Lower leg skin (tissue), 3 donors: ENCODE data around the gene TSC2.

Experiments used
- POLR2A ChIP-seq, 2 donors: fragments of 450-650 bp; IDR thresholded peaks; one replicate each; pipeline ENCODE4 v1.6.1; 2016 to 2017; ENCODE audit warnings: antibody characterized with exemption in 2 of 2, mild to moderate bottlenecking in 1 of 2, moderate library complexity in 1 of 2
- TF ChIP-seq, protein P1 (sequence below), 3 donors: fragments of 450-650 bp; IDR thresholded peaks; one replicate each; pipeline ENCODE4 v1.5.1; 2016; ENCODE audit warnings: antibody characterized with exemption in 3 of 3, mild to moderate bottlenecking in 3 of 3, moderate library complexity in 2 of 3

- TF ChIP-seq, protein P1, sequence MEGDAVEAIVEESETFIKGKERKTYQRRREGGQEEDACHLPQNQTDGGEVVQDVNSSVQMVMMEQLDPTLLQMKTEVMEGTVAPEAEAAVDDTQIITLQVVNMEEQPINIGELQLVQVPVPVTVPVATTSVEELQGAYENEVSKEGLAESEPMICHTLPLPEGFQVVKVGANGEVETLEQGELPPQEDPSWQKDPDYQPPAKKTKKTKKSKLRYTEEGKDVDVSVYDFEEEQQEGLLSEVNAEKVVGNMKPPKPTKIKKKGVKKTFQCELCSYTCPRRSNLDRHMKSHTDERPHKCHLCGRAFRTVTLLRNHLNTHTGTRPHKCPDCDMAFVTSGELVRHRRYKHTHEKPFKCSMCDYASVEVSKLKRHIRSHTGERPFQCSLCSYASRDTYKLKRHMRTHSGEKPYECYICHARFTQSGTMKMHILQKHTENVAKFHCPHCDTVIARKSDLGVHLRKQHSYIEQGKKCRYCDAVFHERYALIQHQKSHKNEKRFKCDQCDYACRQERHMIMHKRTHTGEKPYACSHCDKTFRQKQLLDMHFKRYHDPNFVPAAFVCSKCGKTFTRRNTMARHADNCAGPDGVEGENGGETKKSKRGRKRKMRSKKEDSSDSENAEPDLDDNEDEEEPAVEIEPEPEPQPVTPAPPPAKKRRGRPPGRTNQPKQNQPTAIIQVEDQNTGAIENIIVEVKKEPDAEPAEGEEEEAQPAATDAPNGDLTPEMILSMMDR (IDR thresholded peaks at IDR 0.05), result no peak
- no peak for TF ChIP-seq POLR2A (IDR thresholded peaks at IDR 0.05)
Measured at GRCh38 chr16:2048116-2048543, 345 bp downstream of the TSC2 start.
